Fibroblast of skin of back (primary cell): ENCODE data around the gene ZNF184.
A peak's percentile ranks its signal among the peaks of the same experiment; 100 is the strongest.

Experiments
- DNase-seq: peaks from one replicate; pipeline ENCODE4 v3.0.0-alpha.2; 2013

The ZNF184 gene

GRCh38 chr6:27422651-27423332 is 50.1 kb downstream of the ZNF184 start:
- peak; percentile 6 for DNase-seq

GRCh38 chr6:27419363-27419762 is 53.5 kb downstream of the ZNF184 start:
- no peak for DNase-seq

DNA sequence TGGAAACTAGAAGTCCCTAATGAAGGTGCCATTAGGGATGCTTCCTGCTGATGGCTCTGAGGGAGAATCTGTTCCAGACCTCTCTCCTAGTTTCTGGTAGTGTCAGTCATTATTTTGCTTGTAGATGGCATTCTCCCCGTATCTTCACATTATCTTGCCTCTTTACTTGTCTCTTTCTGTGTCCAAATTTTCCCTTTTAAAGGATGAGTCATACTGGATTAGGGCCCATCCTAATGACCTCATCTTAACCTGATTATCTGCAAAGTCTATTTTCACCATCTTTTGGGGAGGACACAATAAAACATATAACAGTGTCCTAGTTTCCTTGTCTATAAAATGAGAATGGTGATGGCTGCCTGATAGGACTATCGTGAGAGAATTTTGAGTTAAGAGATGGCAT is 57.0 kb downstream of the ZNF184 start:
- no peak for DNase-seq

- no peak for DNase-seq
Observed at GRCh38 chr6:27414996-27415395, 57.9 kb downstream of the ZNF184 start.

GRCh38 chr6:27414300-27414699 is 58.6 kb downstream of the ZNF184 start:
- DNase-seq: no peak

DNA sequence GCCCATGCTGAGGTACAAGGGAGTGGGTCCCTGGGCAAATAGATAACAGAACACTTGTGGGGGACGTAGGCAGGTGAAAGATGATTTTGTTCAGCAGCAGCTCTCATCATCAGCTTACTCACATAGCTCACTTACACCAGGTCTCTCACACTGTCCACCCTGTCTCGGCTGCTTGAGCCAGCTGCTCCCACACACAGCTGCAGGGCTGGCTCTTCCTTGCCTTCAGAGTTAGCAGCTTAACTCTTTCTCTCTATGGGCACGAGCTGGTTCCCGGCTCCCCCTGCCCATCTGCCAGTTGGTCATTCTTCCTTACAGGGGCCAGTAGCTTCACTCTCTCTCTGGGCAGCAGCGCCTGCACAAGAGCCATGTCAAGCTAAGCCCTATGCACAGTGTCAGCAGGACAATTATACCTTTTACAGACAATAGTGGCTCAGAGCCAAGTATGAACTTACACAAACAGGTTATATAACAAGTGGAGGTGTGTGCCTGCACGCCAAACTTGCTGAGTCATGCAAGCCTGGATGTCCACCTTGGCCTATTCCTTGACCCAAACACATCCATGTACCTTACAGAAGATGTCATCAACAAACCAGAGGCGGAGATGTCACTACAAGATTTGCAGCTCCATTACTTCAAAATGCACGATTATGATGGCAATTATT is 65.6 kb downstream of the ZNF184 start:
- no peak for DNase-seq

DNA sequence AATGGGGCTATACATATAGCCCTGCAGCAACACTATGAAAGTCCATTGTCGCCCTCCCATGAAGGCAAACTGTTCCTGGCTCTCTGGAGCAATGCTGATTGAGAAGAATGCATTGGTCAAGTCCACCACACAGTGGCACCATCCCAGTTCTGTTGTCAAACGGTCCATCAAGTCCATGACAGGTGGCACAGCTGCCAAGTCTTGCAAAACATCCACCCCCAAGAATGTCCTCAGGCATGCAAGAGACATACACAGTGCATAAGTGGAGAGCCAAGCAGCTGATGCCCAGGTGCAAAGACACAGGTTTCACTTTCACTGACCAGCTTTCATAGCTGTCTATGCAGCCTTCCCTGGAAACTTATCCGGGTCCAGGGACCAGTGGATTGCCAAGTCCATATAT is 66.8 kb downstream of the ZNF184 start:
- no peak for DNase-seq

GRCh38 chr6:27400877-27401642 is 71.8 kb downstream of the ZNF184 start:
- DNase-seq: no peak
